HG03457 (cell line): ENCODE results near the gene ZSCAN10.
A peak's percentile ranks its signal among the peaks of the same experiment; 100 is the strongest.

ENCODE experiments used
- ATAC-seq: cut with Tn5 transposase; IDR thresholded peaks from one replicate; pipeline ENCODE4 v1.9.1; 2021; ENCODE audit warnings: moderate number of reproducible peaks; ENCODE audit not compliant: unreplicated experiment

Gene ZSCAN10

DNA sequence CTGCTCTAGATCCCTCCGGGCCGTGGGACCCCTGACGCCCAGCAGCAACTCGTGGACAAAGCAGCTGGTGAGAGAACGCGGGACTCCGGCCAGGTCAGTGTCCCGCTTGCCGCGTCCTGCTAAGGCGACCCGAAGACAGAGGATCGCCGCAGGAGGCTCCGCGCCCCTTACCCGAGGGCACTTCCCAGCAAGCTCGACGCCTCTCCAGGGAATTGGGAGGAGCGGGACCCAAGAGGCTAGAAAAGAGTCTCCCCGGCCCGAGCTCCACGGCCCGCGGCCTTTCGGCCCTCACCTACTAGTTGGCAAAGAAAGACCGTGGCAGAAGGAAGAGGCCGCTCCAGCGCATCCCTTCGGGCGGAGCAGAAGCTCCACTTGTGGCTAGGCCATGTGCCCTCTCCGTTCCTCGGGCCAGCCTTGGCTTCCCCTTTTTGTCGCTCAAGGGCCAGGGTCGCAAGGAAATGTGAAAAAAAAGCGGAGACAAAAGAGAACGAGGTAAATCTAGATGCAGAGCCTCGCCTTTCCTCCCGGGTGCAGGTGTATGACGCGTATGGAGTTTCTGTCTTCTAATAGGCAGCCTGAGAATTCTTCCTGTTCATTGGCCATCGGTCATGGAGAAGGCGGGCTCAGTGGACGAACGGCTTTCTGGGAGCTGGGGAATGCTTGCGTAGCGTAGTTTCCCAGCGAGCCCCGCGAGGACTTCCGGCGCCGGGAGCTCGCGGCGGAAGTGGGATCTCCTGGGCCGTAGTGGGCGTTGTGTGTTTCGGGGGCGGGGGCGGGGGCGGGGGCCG lies 35.4 kb upstream of the ZSCAN10 start, which contains the start of gene ZNF213:
ZNF213 (plus strand) TSS at position 692 of the 788 bp plus-strand sequence. CDS start 2,252 bp downstream, outside the sequence.
- peak; percentile 79 for ATAC-seq

DNA sequence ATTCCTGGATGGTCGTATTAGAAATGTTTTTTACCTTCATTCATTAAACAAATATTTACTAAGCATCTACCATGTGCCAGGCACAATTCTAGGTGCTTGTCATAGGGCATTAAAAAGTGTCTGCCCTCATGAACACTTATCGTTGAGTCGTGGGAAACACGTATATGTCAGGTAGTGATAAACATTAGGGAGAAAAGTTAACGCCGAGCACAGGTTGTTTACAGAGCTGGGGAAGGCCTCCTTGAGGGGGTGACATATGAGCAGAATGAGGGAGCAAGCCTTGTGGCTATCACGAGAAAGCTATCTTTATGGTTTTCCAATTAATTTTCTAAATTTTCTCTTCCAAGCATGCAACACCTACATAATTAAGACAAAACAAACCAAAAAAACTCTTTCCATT lies 34.8 kb upstream of the ZSCAN10 start:
- no peak for ATAC-seq

DNA sequence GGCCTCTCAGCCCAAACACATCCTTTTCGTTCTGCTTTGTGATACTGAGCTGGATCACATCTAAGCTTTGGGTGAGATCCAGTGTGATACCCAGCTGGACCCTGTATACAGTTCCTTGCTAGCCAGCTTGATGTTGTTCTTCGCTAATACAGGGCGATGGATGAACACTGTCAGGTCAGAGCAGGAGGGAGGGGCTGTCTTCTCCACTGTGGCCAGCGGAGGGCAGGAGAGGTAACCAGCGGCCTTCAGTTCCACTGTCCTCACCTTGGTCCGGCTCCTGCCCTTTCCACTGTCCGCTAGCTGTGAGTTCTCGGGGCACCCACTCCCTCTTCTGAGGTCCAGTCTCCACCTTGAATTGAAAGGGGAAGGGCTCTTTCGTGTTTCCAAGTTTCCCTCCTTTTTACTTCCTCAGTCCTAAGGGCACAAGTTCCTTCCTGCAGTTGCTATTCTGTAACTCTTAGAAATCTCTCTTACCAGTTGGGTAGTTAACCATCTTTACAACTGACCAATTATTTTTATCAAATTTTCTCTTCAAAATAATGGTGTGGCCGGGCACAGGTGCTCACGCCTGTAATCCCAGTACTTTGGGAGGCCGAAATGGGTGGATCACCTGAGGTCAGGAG lies 32.8 kb upstream of the ZSCAN10 start:
- no peak for ATAC-seq

DNA sequence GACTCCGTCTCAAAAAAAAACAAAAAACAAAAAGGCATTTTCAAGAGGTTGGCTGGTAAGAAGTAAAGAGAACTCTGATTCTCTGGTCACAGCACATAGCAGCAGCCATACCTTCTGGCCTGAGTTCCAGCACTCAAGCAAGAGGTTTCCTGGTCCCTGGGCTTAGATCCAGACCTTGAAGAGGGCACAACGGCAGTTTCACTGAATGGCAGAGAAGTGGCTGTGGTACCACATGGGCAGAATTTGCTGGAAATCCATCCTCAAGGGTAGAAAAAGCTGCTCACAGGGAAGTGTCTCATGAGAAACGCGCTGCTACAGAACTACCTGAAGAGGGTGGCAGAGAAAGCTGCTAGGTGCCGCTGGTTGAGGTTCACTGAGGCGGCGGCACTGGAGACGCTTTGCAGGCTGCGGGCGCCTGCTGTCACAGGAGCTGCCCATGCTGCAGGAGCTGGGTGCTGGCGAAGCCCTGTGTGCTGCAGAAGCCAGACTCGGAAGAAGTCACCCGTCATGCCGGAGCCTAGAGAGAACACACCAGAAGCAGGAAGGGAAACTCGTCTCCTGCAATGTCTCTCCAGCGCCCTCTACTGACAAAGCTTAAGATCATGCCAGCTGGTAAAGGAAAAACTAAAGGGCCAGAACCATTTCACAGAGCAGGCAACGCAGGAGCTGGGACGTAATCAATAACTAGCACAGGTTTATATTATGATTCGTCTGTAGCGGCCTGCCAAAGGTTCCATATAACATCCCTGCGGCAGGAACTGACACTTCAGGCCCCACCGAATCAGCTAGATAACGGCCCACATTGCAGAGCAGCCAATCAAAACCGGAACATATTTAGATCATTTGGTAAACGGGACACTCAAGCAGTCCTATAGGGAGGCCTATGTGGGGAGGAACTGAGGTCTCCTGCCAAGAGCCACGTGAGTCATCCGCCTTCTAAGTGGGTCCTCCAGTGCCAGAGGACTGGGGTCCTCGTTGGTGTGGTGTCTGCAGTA lies 30.3 kb upstream of the ZSCAN10 start:
- ATAC-seq, result no peak

- no peak for ATAC-seq
Observed at GRCh38 chr16:3127745-3128144, 28.7 kb upstream of the ZSCAN10 start.

GRCh38 chr16:3123986-3124886 lies 25.1 kb upstream of the ZSCAN10 start:
- peak; percentile 54 for ATAC-seq

GRCh38 chr16:3122926-3123570 lies 24.0 kb upstream of the ZSCAN10 start:
- ATAC-seq, result no peak

GRCh38 chr16:3121851-3122467 lies 22.9 kb upstream of the ZSCAN10 start:
- no peak for ATAC-seq

- no peak for ATAC-seq
Observed at GRCh38 chr16:3120435-3120834, 21.3 kb upstream of the ZSCAN10 start.

GRCh38 chr16:3119701-3120408 lies 20.8 kb upstream of the ZSCAN10 start:
- ATAC-seq, result no peak

DNA sequence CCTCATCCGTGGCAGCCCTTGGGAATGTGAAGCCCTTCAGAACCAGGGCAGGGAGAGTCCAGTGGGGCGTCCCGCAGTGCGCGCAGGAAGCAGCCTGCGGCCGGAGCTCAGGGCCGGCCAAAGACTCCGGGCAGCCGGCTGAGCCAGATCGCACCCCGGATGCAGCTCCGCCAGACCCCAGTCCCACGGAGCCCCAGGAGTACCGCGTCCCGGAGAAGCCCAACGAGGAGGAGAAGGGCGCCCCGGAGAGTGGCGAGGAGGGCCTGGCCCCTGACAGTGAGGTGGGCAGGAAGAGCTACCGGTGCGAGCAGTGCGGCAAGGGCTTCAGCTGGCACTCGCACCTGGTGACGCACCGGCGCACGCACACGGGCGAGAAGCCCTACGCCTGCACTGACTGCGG lies 20.2 kb upstream of the ZSCAN10 start:
- ATAC-seq, result no peak

DNA sequence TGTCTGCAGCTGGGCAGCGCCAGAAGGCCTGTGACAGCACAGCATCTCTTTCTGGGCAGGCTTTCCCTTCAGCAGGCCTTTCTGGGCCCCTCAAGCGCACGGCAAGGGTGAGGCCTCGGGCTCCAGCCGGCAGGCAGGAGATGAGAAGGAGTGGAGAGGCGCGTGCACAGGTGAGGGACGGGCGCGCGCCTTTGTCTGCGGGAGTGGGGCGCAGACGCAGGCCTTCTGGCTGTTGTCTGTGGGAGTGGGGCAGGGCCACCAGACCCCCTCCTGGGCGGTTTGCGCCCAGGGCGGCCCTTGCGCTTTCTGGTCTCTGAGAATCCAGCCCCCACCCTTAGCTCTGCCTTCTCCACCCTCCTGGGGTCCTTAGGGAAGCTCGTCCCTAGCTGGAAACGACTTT lies 19.8 kb upstream of the ZSCAN10 start:
- no peak for ATAC-seq

GRCh38 chr16:3118204-3118790 lies 19.2 kb upstream of the ZSCAN10 start:
- no peak for ATAC-seq

DNA sequence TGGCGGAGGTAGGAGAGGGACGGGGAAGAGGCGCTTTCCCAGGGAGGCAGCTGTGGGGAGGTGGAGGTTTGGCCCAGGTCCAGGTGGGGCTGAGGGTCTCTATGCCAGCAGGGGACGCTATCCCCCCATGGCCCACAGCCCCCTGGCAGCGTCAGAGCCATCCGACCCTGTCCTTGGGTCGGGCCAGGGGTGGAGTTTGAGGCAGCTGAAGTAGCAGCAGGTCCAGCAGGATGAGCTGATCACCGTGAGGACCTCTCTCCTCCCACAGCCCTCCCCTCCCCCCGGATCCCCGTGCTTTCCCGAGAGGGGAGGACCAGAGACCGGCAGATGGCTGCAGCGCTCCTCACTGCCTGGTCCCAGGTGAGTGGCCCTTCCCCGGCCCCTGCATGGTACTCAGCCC lies 16.5 kb upstream of the ZSCAN10 start:
- no peak for ATAC-seq

GRCh38 chr16:3115003-3115402 lies 15.9 kb upstream of the ZSCAN10 start:
- no peak for ATAC-seq

DNA sequence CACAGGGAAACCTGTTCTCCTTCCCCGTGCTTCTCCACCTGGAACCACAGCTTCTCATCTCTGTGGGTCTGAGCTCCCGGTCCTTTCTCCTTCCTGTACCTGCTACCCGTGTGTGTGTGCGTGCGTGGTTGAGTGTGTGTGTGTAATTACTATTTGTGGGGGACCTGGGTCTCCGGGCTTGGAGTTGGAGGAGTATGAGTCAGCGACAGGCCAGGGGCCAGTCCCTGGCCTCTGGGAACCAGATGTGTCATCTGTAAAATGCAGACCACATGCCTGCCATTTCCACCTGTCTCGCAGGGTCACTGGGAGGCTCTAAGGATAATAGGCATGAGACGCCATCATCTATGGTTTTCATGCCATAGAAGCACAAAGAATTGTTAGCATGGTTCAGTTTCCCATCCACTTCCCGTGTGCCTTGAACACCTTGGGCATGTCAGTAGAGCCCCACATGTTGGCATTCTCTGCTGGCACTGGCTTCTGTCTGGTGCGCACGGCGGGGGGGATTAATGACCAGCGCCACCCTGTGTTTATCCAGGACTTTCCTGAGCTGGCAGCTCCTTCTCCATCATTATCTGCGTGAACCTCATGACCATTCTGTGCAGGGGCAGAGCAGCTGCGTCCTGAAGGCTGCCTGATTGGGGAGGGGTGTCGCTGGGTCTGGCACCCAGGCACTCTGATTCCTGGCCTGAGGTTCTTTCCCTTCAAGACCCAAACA lies 14.8 kb upstream of the ZSCAN10 start:
- no peak for ATAC-seq

- ATAC-seq, result no peak
Observed at GRCh38 chr16:3112881-3113574, 13.9 kb upstream of the ZSCAN10 start.
